GM18951 (cell line): Measurements from ENCODE around the gene ARHGAP8.

Experiments used
- POLR2A ChIP-seq: IDR thresholded peaks from 4 replicates; pipeline ENCODE4 v1.6.1; 2011; ENCODE audit warnings: mild to moderate bottlenecking; ENCODE audit not compliant: insufficient read length, insufficient read depth; ENCODE audit errors: extremely low read depth
- in situ Hi-C: fragments of 300-500 bp; cut with MboI; formaldehyde crosslinking; loops from one replicate; pipeline ENCODE4 v1.12.0; 2022; ENCODE audit warnings: low sequenced_read_pairs, mixed read lengths, inconsistent platforms; ENCODE audit not compliant: unreplicated experiment

Gene ARHGAP8

GRCh38 chr22:44814266-44815098 is 62.1 kb downstream of the ARHGAP8 start:
- no peak for TF ChIP-seq POLR2A
- in situ Hi-C loops, result no loop called here

- no peak for TF ChIP-seq POLR2A
- in situ Hi-C loops, result no loop called here
Measured at GRCh38 chr22:44815099-44816070, 63.0 kb downstream of the ARHGAP8 start.

GRCh38 chr22:44816141-44816540 is 63.8 kb downstream of the ARHGAP8 start:
- no peak for TF ChIP-seq POLR2A
- in situ Hi-C loops, result no loop called here

GRCh38 chr22:44818727-44819126 is 66.4 kb downstream of the ARHGAP8 start:
- no peak for TF ChIP-seq POLR2A
- in situ Hi-C loops, result no loop called here

GRCh38 chr22:44819966-44820631 is 67.7 kb downstream of the ARHGAP8 start:
- in situ Hi-C loops, result no loop called here

GRCh38 chr22:44821741-44822475 is 69.5 kb downstream of the ARHGAP8 start:
- in situ Hi-C loops, result no loop called here
- no peak for TF ChIP-seq POLR2A

More at GRCh38 chr22:44819966-44820631, 67.7 kb downstream of the ARHGAP8 start:
- TF ChIP-seq POLR2A, result no peak

GRCh38 chr22:44822534-44822933 is 70.2 kb downstream of the ARHGAP8 start:
- in situ Hi-C loops, result no loop called here
- no peak for TF ChIP-seq POLR2A

GRCh38 chr22:44823396-44823795 is 71.0 kb downstream of the ARHGAP8 start:
- in situ Hi-C loops, result no loop called here
- TF ChIP-seq POLR2A, result no peak

GRCh38 chr22:44823806-44824205 is 71.4 kb downstream of the ARHGAP8 start:
- in situ Hi-C loops, result no loop called here
- no peak for TF ChIP-seq POLR2A

- in situ Hi-C loops, result no loop called here
- no peak for TF ChIP-seq POLR2A
Measured at GRCh38 chr22:44824271-44824670, 71.9 kb downstream of the ARHGAP8 start.

- TF ChIP-seq POLR2A, result no peak
- in situ Hi-C loops, result no loop called here
Measured at GRCh38 chr22:44825310-44826150, 73.2 kb downstream of the ARHGAP8 start.
